ENCODE measurements around the gene RPS6KA1. TPM values are rescaled to one million over a fixed set of nuclear protein-coding genes. Genes with fewer than 3 reads are reported as not detected.

The RPS6KA1 gene
- total RNA-seq, 2 donors from 2014 or later: 41.3 TPM

GRCh38 chr1:26520339-26520738 is 9.2 kb upstream of the RPS6KA1 start:
- no peak overlapping the region for H3K4me3 ChIP-seq (ENCODE audit: low read length)
- 95 to 100% methylated on average over 1 to 5 of the region's 5 CpGs for WGBS, 2 experiments (ENCODE audit: insufficient coverage in 1 of 2, insufficient read length in 1 of 2)
- H3K36me3 ChIP-seq (ENCODE audit: control insufficient read depth, insufficient read depth, low read length): no peaks in the 10 kb centered on the region
- H3K9me3 Mint-ChIP-seq: no peaks in the 10 kb centered on the region
- no peak for TF ChIP-seq CTCF (conservative IDR thresholded peaks at IDR 0.05)
- H3K27ac Mint-ChIP-seq: no peak overlapping the region
- no peaks in the 10 kb centered on the region for H3K4me1 ChIP-seq (ENCODE audit: control insufficient read depth, insufficient read depth, low read length)
- H3K4me3 Mint-ChIP-seq: no peak overlapping the region
- H3K27me3 ChIP-seq (ENCODE audit: control insufficient read depth, insufficient read depth, low read length, poor library complexity, severe bottlenecking): peaks cover 4% of the 10 kb centered on the region
- H3K36me3 Mint-ChIP-seq (ENCODE audit: low read depth): no peaks in the 10 kb centered on the region
- peaks cover 7% of the 10 kb centered on the region for H3K4me1 Mint-ChIP-seq
- no peak overlapping the region for H3K27ac ChIP-seq (ENCODE audit: low read depth, low read length)
- peaks cover 15% of the 10 kb centered on the region for H3K27me3 Mint-ChIP-seq (ENCODE audit: insufficient read depth)
- no peak for DNase-seq
- H3K9me3 ChIP-seq (ENCODE audit: control insufficient read depth, low read length): no peaks in the 10 kb centered on the region
- no peak overlapping the region for H3K9ac ChIP-seq (ENCODE audit: extremely low read depth, low read length, poor library complexity, severe bottlenecking)

GRCh38 chr1:26521669-26522030 is 7.9 kb upstream of the RPS6KA1 start:
- Histone ChIP-seq H3K27ac (ENCODE audit: low read depth, low read length) (no peak overlapping the region), H3K4me1 (ENCODE audit: control insufficient read depth, insufficient read depth, low read length) (no peaks in the 10 kb centered on the region), H3K27me3 (ENCODE audit: control insufficient read depth, insufficient read depth, low read length, poor library complexity, severe bottlenecking) (peaks cover 4% of the 10 kb centered on the region), H3K36me3 (ENCODE audit: control insufficient read depth, insufficient read depth, low read length) (no peaks in the 10 kb centered on the region), H3K9ac (ENCODE audit: extremely low read depth, low read length, poor library complexity, severe bottlenecking) (no peak overlapping the region), H3K9me3 (ENCODE audit: control insufficient read depth, low read length) (no peaks in the 10 kb centered on the region), H3K4me3 (ENCODE audit: low read length) (no peak overlapping the region)
- no peaks in the 10 kb centered on the region for H3K36me3 Mint-ChIP-seq (ENCODE audit: low read depth)
- no peak overlapping the region for H3K4me3 Mint-ChIP-seq
- TF ChIP-seq CTCF (conservative IDR thresholded peaks at IDR 0.05): no peak
- 80 to 85% methylated on average over 10 to 13 of the region's 14 CpGs for whole genome bisulfite sequencing, 2 experiments (ENCODE audit: insufficient coverage in 1 of 2, insufficient read length in 1 of 2)
- no peak overlapping the region for H3K27ac Mint-ChIP-seq
- H3K27me3 Mint-ChIP-seq (ENCODE audit: insufficient read depth): peaks cover 15% of the 10 kb centered on the region
- no peaks in the 10 kb centered on the region for H3K9me3 Mint-ChIP-seq
- peaks cover 7% of the 10 kb centered on the region for H3K4me1 Mint-ChIP-seq
- DNase-seq: no peak

- Mint-ChIP-seq H3K9me3 (no peaks in the 10 kb centered on the region), H3K36me3 (ENCODE audit: low read depth) (no peaks in the 10 kb centered on the region), H3K27ac (no peak overlapping the region), H3K27me3 (ENCODE audit: insufficient read depth) (peaks cover 15% of the 10 kb centered on the region), H3K4me1 (peaks cover 7% of the 10 kb centered on the region), H3K4me3 (no peak overlapping the region)
- Histone ChIP-seq H3K9me3 (ENCODE audit: control insufficient read depth, low read length) (no peaks in the 10 kb centered on the region), H3K4me3 (ENCODE audit: low read length) (no peak overlapping the region), H3K9ac (ENCODE audit: extremely low read depth, low read length, poor library complexity, severe bottlenecking) (no peak overlapping the region), H3K36me3 (ENCODE audit: control insufficient read depth, insufficient read depth, low read length) (no peaks in the 10 kb centered on the region), H3K27ac (ENCODE audit: low read depth, low read length) (no peak overlapping the region), H3K4me1 (ENCODE audit: control insufficient read depth, insufficient read depth, low read length) (no peaks in the 10 kb centered on the region), H3K27me3 (ENCODE audit: control insufficient read depth, insufficient read depth, low read length, poor library complexity, severe bottlenecking) (peaks cover 4% of the 10 kb centered on the region)
- no peak for DNase-seq
- TF ChIP-seq CTCF (conservative IDR thresholded peaks at IDR 0.05): no peak
Observed at GRCh38 chr1:26522073-26522472, 7.5 kb upstream of the RPS6KA1 start.

All from endodermal cell (in vitro differentiated cells).